Activated naive CD8-positive, alpha-beta T cell treated with anti-CD3 and anti-CD28 coated beads for 36 hours (primary cell): ENCODE measurements around the gene MFSD11. TPM values are rescaled to one million over a fixed set of nuclear protein-coding genes. Genes with fewer than 3 reads are reported as not detected.
"Not testable (repeated sequence)": the region's sequence is repeated elsewhere in the genome, so short reads cannot be mapped to it uniquely, and the experiment has no call there.

Experiments used
- DNase-seq: peaks from one replicate; pipeline ENCODE4 v3.0.0; 2021
- H3K27ac Mint-ChIP-seq: one replicate; pipeline ENCODE4 v1.8.0; 2022; ENCODE audit warnings: mild to moderate bottlenecking, moderate library complexity, mixed read lengths
- H3K27me3 Mint-ChIP-seq: one replicate; pipeline ENCODE4 v1.8.0; 2022; ENCODE audit warnings: mild to moderate bottlenecking, mixed read lengths
- H3K36me3 Mint-ChIP-seq: one replicate; pipeline ENCODE4 v1.8.0; 2021; ENCODE audit warnings: mild to moderate bottlenecking, mixed read lengths
- H3K4me1 Mint-ChIP-seq: one replicate; pipeline ENCODE4 v1.8.0; 2021; ENCODE audit warnings: mixed read lengths
- H3K4me3 Mint-ChIP-seq: one replicate; pipeline ENCODE4 v1.8.0; 2022; ENCODE audit warnings: mild to moderate bottlenecking, moderate library complexity, mixed read lengths
- H3K9me3 Mint-ChIP-seq: one replicate; pipeline ENCODE4 v1.8.0; 2022; ENCODE audit warnings: mixed read lengths
- total RNA-seq, 2 experiments: library from RNA; stranded (reverse); gene quantifications; one replicate each; pipeline ENCODE4 v1.2.3, GENCODE V29; 2021

MFSD11 gene
- total RNA-seq, 2 experiments from 2014 or later, result 14.4 to 16.0 TPM

- peak overlapping the region; percentile 77 for H3K4me3 Mint-ChIP-seq
- H3K27me3 Mint-ChIP-seq, result no peaks in the 10 kb centered on the region
- DNase-seq, result peak; percentile 80
- peaks cover 47% of the 10 kb centered on the region for H3K36me3 Mint-ChIP-seq
- H3K4me1 Mint-ChIP-seq, result peaks cover 48% of the 10 kb centered on the region
- peak overlapping the region; percentile 98 for H3K27ac Mint-ChIP-seq
- no peaks in the 10 kb centered on the region for H3K9me3 Mint-ChIP-seq
These were observed 21.6 kb upstream of the MFSD11 start for GRCh38 chr17:76716146-76716838.

GRCh38 chr17:76716839-76717215 is 21.1 kb upstream of the MFSD11 start:
- H3K4me1 Mint-ChIP-seq, result peaks cover 53% of the 10 kb centered on the region
- no peaks in the 10 kb centered on the region for H3K9me3 Mint-ChIP-seq
- DNase-seq, result no peak
- peak overlapping the region; percentile 98 for H3K27ac Mint-ChIP-seq
- H3K27me3 Mint-ChIP-seq, result no peaks in the 10 kb centered on the region
- H3K36me3 Mint-ChIP-seq, result peaks cover 52% of the 10 kb centered on the region
- H3K4me3 Mint-ChIP-seq, result peak overlapping the region; percentile 77

- H3K27ac Mint-ChIP-seq, result no peak overlapping the region
- no peak for DNase-seq
- H3K36me3 Mint-ChIP-seq, result peaks cover 62% of the 10 kb centered on the region
- H3K27me3 Mint-ChIP-seq, result no peaks in the 10 kb centered on the region
- H3K9me3 Mint-ChIP-seq, result no peaks in the 10 kb centered on the region
- peaks cover 55% of the 10 kb centered on the region for H3K4me1 Mint-ChIP-seq
- H3K4me3 Mint-ChIP-seq, result no peak overlapping the region
These were observed 19.4 kb upstream of the MFSD11 start for GRCh38 chr17:76718516-76718915.

- DNase-seq, result no peak
- Mint-ChIP-seq H3K9me3 (no peaks in the 10 kb centered on the region), H3K4me3 (no peak overlapping the region), H3K36me3 (peaks cover 67% of the 10 kb centered on the region), H3K27ac (no peak overlapping the region), H3K4me1 (peaks cover 44% of the 10 kb centered on the region), H3K27me3 (no peaks in the 10 kb centered on the region)
These were observed 17.7 kb upstream of the MFSD11 start for GRCh38 chr17:76720211-76720610.

GRCh38 chr17:76720941-76721340 is 17.0 kb upstream of the MFSD11 start:
- Mint-ChIP-seq H3K36me3 (peaks cover 65% of the 10 kb centered on the region), H3K27ac (no peak overlapping the region)

GRCh38 chr17:76721463-76721862 is 16.5 kb upstream of the MFSD11 start:
- Mint-ChIP-seq H3K9me3 (no peaks in the 10 kb centered on the region), H3K4me3 (no peak overlapping the region), H3K36me3 (peaks cover 60% of the 10 kb centered on the region), H3K27me3 (no peaks in the 10 kb centered on the region), H3K4me1 (peaks cover 35% of the 10 kb centered on the region), H3K27ac (peak overlapping the region; percentile 62)
- DNase-seq, result no peak

More at GRCh38 chr17:76720941-76721340, 17.0 kb upstream of the MFSD11 start:
- H3K4me3 Mint-ChIP-seq, result no peak overlapping the region
- peaks cover 40% of the 10 kb centered on the region for H3K4me1 Mint-ChIP-seq
- H3K27me3 Mint-ChIP-seq, result no peaks in the 10 kb centered on the region
- no peaks in the 10 kb centered on the region for H3K9me3 Mint-ChIP-seq
- no peak for DNase-seq

- H3K27ac Mint-ChIP-seq, result peak overlapping the region; percentile 62
- H3K27me3 Mint-ChIP-seq, result no peaks in the 10 kb centered on the region
- no peak for DNase-seq
- peaks cover 28% of the 10 kb centered on the region for H3K4me1 Mint-ChIP-seq
- no peak overlapping the region for H3K4me3 Mint-ChIP-seq
- no peaks in the 10 kb centered on the region for H3K9me3 Mint-ChIP-seq
- H3K36me3 Mint-ChIP-seq, result peaks cover 57% of the 10 kb centered on the region
These were observed 15.6 kb upstream of the MFSD11 start for GRCh38 chr17:76722279-76722678.

GRCh38 chr17:76722977-76723376 is 14.9 kb upstream of the MFSD11 start:
- peaks cover 30% of the 10 kb centered on the region for H3K4me1 Mint-ChIP-seq
- peak overlapping the region; percentile 34 for H3K4me3 Mint-ChIP-seq
- peaks cover 61% of the 10 kb centered on the region for H3K36me3 Mint-ChIP-seq
- H3K27ac Mint-ChIP-seq, result peak overlapping the region; percentile 29
- H3K9me3 Mint-ChIP-seq, H3K27me3 Mint-ChIP-seq, DNase-seq: not testable (repeated sequence)

- DNase-seq, result no peak
- H3K27me3 Mint-ChIP-seq, result no peaks in the 10 kb centered on the region
- no peaks in the 10 kb centered on the region for H3K9me3 Mint-ChIP-seq
- peak overlapping the region; percentile 8 for H3K27ac Mint-ChIP-seq
- H3K4me1 Mint-ChIP-seq, result peaks cover 33% of the 10 kb centered on the region
- H3K36me3 Mint-ChIP-seq, result peaks cover 62% of the 10 kb centered on the region
- no peak overlapping the region for H3K4me3 Mint-ChIP-seq
These were observed 14.1 kb upstream of the MFSD11 start for GRCh38 chr17:76723812-76724211.

GRCh38 chr17:76725580-76726230 is 12.2 kb upstream of the MFSD11 start:
- Mint-ChIP-seq H3K4me1 (peaks cover 39% of the 10 kb centered on the region), H3K27me3 (no peaks in the 10 kb centered on the region), H3K27ac (peak overlapping the region; percentile 94)

GRCh38 chr17:76726231-76726775 is 11.6 kb upstream of the MFSD11 start, which contains the start of gene JMJD6:
Gene JMJD6 (minus strand): TSS chr17:76726606. CDS start chr17:76726475, 131 bp downstream.
- Mint-ChIP-seq H3K4me3 (peak within 1 kb of the TSS; percentile 98), H3K27ac (peak within 1 kb of the TSS; percentile 98), H3K9me3 (no peaks in the 10 kb centered on the region), H3K27me3 (no peaks in the 10 kb centered on the region), H3K4me1 (peaks cover 37% of the 10 kb centered on the region), H3K36me3 (peaks cover 61% of the 10 kb centered on the region)
- peak; percentile 95 for DNase-seq

More at GRCh38 chr17:76725580-76726230, 12.2 kb upstream of the MFSD11 start:
- H3K36me3 Mint-ChIP-seq, result peaks cover 66% of the 10 kb centered on the region
- peak overlapping the region; percentile 98 for H3K4me3 Mint-ChIP-seq
- H3K9me3 Mint-ChIP-seq, result no peaks in the 10 kb centered on the region
- DNase-seq, result peak; percentile 80

- H3K4me3 Mint-ChIP-seq, result peak within 1 kb of the TSS; percentile 98
- peaks cover 60% of the 10 kb centered on the region for H3K36me3 Mint-ChIP-seq
- H3K4me1 Mint-ChIP-seq, result peaks cover 36% of the 10 kb centered on the region
- H3K27me3 Mint-ChIP-seq, result no peaks in the 10 kb centered on the region
- H3K27ac Mint-ChIP-seq, result peak within 1 kb of the TSS; percentile 98
- no peaks in the 10 kb centered on the region for H3K9me3 Mint-ChIP-seq
- DNase-seq, result peak; percentile 84
These were observed 10.9 kb upstream of the MFSD11 start, which contains the start of gene METTL23 for GRCh38 chr17:76726776-76727718. Gene METTL23 (plus strand): TSS chr17:76726839. CDS start chr17:76729711, 2,872 bp downstream.

- Mint-ChIP-seq H3K4me3 (peak overlapping the region; percentile 98), H3K9me3 (no peaks in the 10 kb centered on the region), H3K4me1 (peaks cover 39% of the 10 kb centered on the region), H3K27me3 (no peaks in the 10 kb centered on the region), H3K27ac (peak overlapping the region; percentile 98), H3K36me3 (peaks cover 63% of the 10 kb centered on the region)
- DNase-seq, result no peak
These were observed 10.0 kb upstream of the MFSD11 start for GRCh38 chr17:76727745-76728456.
